CD14-positive monocyte (primary cell): ENCODE results near the gene APIP. TPM values are rescaled to one million over a fixed set of nuclear protein-coding genes. Genes with fewer than 3 reads are reported as not detected.

Experiments
- DNase-seq, 3 donors: peaks; one replicate each; pipeline ENCODE4 v3.0.0-alpha.2; 2011 to 2022
- H2AFZ ChIP-seq: 2 replicates; pipeline ENCODE4 v1.6.0; 2012; ENCODE audit warnings: mild to moderate bottlenecking, low read depth, low read length, inconsistent platforms; ENCODE audit not compliant: insufficient read depth, poor library complexity, severe bottlenecking
- H3K27ac ChIP-seq, 2 donors: 1 replicate in 1 of 2; 2 replicates in 1 of 2; pipeline ENCODE4 v1.5.1; 2012 to 2013; ENCODE audit warnings: low read length in 2 of 2, control low read depth in 1 of 2, inconsistent platforms in 1 of 2, low read depth in 1 of 2, mild to moderate bottlenecking in 1 of 2
- H3K27me3 ChIP-seq, 2 donors: one replicate each; pipeline versions ENCODE4 v1.6.0 to v1.6.1; 2011 to 2013; ENCODE audit warnings: low read length in 2 of 2; ENCODE audit not compliant: control insufficient read depth in 2 of 2, insufficient read depth in 2 of 2
- H3K36me3 ChIP-seq, 2 donors: replicated peaks in 1 of 2; 1 replicate in 1 of 2; 2 replicates in 1 of 2; pipeline versions ENCODE4 v1.5.1 to v1.6.1; 2012 to 2013; ENCODE audit warnings: low read length in 2 of 2, control low read depth in 1 of 2, inconsistent platforms in 1 of 2, mild to moderate bottlenecking in 1 of 2; ENCODE audit not compliant: insufficient read depth in 2 of 2, control insufficient read depth in 1 of 2
- H3K4me1 ChIP-seq, 2 donors: 1 replicate in 1 of 2; 2 replicates in 1 of 2; pipeline versions ENCODE4 v1.5.1 to v1.6.1; 2012 to 2013; ENCODE audit warnings: low read length in 2 of 2, control low read depth in 1 of 2, inconsistent platforms in 1 of 2, mild to moderate bottlenecking in 1 of 2, moderate library complexity in 1 of 2; ENCODE audit not compliant: insufficient read depth in 2 of 2, control insufficient read depth in 1 of 2
- H3K4me2 ChIP-seq: replicated peaks from 2 replicates; pipeline ENCODE3; 2012; ENCODE audit warnings: low read length, moderate library complexity, mild to moderate bottlenecking; ENCODE audit not compliant: poor library complexity, severe bottlenecking; ENCODE audit errors: extremely low read depth
- H3K4me3 ChIP-seq, 3 experiments: fragments of 200-600 bp in 1 of 3; sonication (generic) in 1 of 3; replicated peaks in 1 of 3; 1 replicate in 2 of 3; 2 replicates in 1 of 3; pipeline ENCODE4 v1.5.1; 2011 to 2013; ENCODE audit warnings: low read length in 3 of 3, mild to moderate bottlenecking in 3 of 3, control low read depth in 2 of 3, low read depth in 2 of 3, inconsistent platforms in 1 of 3, moderate library complexity in 1 of 3
- H3K79me2 ChIP-seq: 2 replicates; pipeline ENCODE4 v1.6.0; 2012; ENCODE audit warnings: mild to moderate bottlenecking, control low read depth, inconsistent platforms, low read length, moderate library complexity; ENCODE audit not compliant: insufficient read depth
- H3K9ac ChIP-seq: 2 replicates; pipeline ENCODE4 v1.6.0; 2017; ENCODE audit warnings: low read length, mild to moderate bottlenecking; ENCODE audit not compliant: insufficient read depth, poor library complexity, severe bottlenecking
- H3K9me3 ChIP-seq, 2 donors: replicated peaks in 1 of 2; 1 replicate in 1 of 2; 2 replicates in 1 of 2; pipeline versions ENCODE4 v1.5.1 to v1.6.1; 2012 to 2013; ENCODE audit warnings: low read length in 2 of 2, control low read depth in 1 of 2; ENCODE audit not compliant: control insufficient read depth in 1 of 2, insufficient read depth in 1 of 2
- H4K20me1 ChIP-seq: 2 replicates; pipeline ENCODE4 v1.6.0; 2012; ENCODE audit warnings: mild to moderate bottlenecking, low read length, control low read depth, moderate library complexity; ENCODE audit not compliant: insufficient read depth
- H3K27ac Mint-ChIP-seq, 7 donors: one replicate each; pipeline ENCODE4 v1.8.0; 2020; ENCODE audit warnings: mild to moderate bottlenecking in 7 of 7, mixed read lengths in 7 of 7, moderate library complexity in 6 of 7, inconsistent platforms in 2 of 7
- H3K27me3 Mint-ChIP-seq, 3 donors: one replicate each; pipeline ENCODE4 v1.8.0; 2021 to 2022; ENCODE audit warnings: low read depth in 3 of 3, mild to moderate bottlenecking in 3 of 3, mixed read lengths in 3 of 3, moderate library complexity in 3 of 3, inconsistent platforms in 1 of 3
- H3K36me3 Mint-ChIP-seq, 2 donors: one replicate each; pipeline ENCODE4 v1.8.0; 2020; ENCODE audit warnings: mixed read lengths in 2 of 2, inconsistent platforms in 1 of 2, mild to moderate bottlenecking in 1 of 2
- H3K4me1 Mint-ChIP-seq: one replicate; pipeline ENCODE4 v1.8.0; 2020; ENCODE audit warnings: mild to moderate bottlenecking, mixed read lengths
- H3K4me3 Mint-ChIP-seq, 2 donors: one replicate each; pipeline ENCODE4 v1.8.0; 2020; ENCODE audit warnings: mild to moderate bottlenecking in 2 of 2, mixed read lengths in 2 of 2, moderate library complexity in 1 of 2
- H3K9me3 Mint-ChIP-seq, 7 donors: one replicate each; pipeline ENCODE4 v1.8.0; 2020 to 2022; ENCODE audit warnings: mixed read lengths in 7 of 7, mild to moderate bottlenecking in 6 of 7, moderate library complexity in 6 of 7, inconsistent platforms in 2 of 7
- WGBS: methylation state at CpG from one replicate; pipeline ENCODE4 v1.1.5; 2013; ENCODE audit warnings: missing lambda C conversion rate; ENCODE audit not compliant: insufficient coverage; 5-methylcytosine and 5-hydroxymethylcytosine counted together
- intact Hi-C, 2 donors: fragments of 100-400 bp; cut with micrococcal nuclease; formaldehyde crosslinking; loops; one replicate each; pipeline versions ENCODE4 v1.15.0 to v1.15.1; 2023
- polyA plus RNA-seq, 3 donors: library from polyadenylated mRNA; depleted of rRNA in 1 of 3; unstranded in 2 of 3; stranded (reverse) in 1 of 3; fragments of 300-500 nt in 2 of 3; fragments of >200 nt in 1 of 3; fragmentation: Illumina TruSeq in 2 of 3; gene quantifications; 1 replicate in 2 of 3; 2 replicates in 1 of 3; pipeline ENCODE4 v1.2.3, GENCODE V29; 2012 to 2021
- TF ChIP-seq, protein P1 (sequence below): fragments of 200-600 bp; IDR thresholded peaks from one replicate; pipeline ENCODE4 v1.8.0; 2022; ENCODE audit warnings: antibody characterized with exemption, mild to moderate bottlenecking

APIP gene
- polyA plus RNA-seq, 3 donors = 16.3 to 25.4 (median 22.9) TPM

GRCh38 chr11:34944692-34945091 lies 28.5 kb upstream of the APIP start:
- Histone ChIP-seq H3K4me3 (no peak overlapping the region), H3K79me2 (peaks cover 4% of the 10 kb centered on the region), H3K27ac (no peak overlapping the region), H3K4me2 (no peak overlapping the region), H3K4me1 (no peaks in the 10 kb centered on the region), H3K27me3 (no peaks in the 10 kb centered on the region), H2AFZ (no peak overlapping the region), H4K20me1 (no peaks in the 10 kb centered on the region), H3K9ac (no peak overlapping the region), H3K36me3 (peaks cover 0 to 34% of the 10 kb centered on the region in 2 donors), H3K9me3 (peaks cover 0 to 4% of the 10 kb centered on the region in 2 donors)
- peaks cover 31 to 36% of the 10 kb centered on the region in 2 donors for H3K36me3 Mint-ChIP-seq
- no peaks in the 10 kb centered on the region for H3K27me3 Mint-ChIP-seq
- H3K27ac Mint-ChIP-seq = no peak overlapping the region
- DNase-seq = no peak
- no CpG with 5 or more reads among the region's 1 CpG for WGBS
- TF ChIP-seq, protein P1, sequence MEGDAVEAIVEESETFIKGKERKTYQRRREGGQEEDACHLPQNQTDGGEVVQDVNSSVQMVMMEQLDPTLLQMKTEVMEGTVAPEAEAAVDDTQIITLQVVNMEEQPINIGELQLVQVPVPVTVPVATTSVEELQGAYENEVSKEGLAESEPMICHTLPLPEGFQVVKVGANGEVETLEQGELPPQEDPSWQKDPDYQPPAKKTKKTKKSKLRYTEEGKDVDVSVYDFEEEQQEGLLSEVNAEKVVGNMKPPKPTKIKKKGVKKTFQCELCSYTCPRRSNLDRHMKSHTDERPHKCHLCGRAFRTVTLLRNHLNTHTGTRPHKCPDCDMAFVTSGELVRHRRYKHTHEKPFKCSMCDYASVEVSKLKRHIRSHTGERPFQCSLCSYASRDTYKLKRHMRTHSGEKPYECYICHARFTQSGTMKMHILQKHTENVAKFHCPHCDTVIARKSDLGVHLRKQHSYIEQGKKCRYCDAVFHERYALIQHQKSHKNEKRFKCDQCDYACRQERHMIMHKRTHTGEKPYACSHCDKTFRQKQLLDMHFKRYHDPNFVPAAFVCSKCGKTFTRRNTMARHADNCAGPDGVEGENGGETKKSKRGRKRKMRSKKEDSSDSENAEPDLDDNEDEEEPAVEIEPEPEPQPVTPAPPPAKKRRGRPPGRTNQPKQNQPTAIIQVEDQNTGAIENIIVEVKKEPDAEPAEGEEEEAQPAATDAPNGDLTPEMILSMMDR = no peak
- H3K4me1 Mint-ChIP-seq = no peaks in the 10 kb centered on the region
- intact Hi-C loops = no loop called here
- no peak overlapping the region for H3K4me3 Mint-ChIP-seq
- peaks cover 0 to 12% (median 4%) of the 10 kb centered on the region in 7 donors for H3K9me3 Mint-ChIP-seq

- Histone ChIP-seq H3K36me3 (peaks cover 0 to 25% of the 10 kb centered on the region in 2 donors), H3K27ac (no peak overlapping the region), H3K4me3 (no peak overlapping the region), H3K4me2 (no peak overlapping the region), H2AFZ (no peak overlapping the region), H4K20me1 (no peaks in the 10 kb centered on the region), H3K79me2 (peaks cover 4% of the 10 kb centered on the region), H3K27me3 (no peaks in the 10 kb centered on the region), H3K4me1 (no peaks in the 10 kb centered on the region), H3K9ac (no peak overlapping the region), H3K9me3 (peaks cover 0 to 4% of the 10 kb centered on the region in 2 donors)
- no peak overlapping the region for H3K27ac Mint-ChIP-seq
- TF ChIP-seq, protein P1 = no peak
- 99% methylated on average over 11 of the region's 13 CpGs for WGBS
- intact Hi-C loops = no loop called here
- H3K36me3 Mint-ChIP-seq = peaks cover 23 to 38% of the 10 kb centered on the region in 2 donors
- H3K4me1 Mint-ChIP-seq = peaks cover 7% of the 10 kb centered on the region
- no peaks in the 10 kb centered on the region for H3K27me3 Mint-ChIP-seq
- no peak overlapping the region for H3K4me3 Mint-ChIP-seq
- peaks cover 0 to 12% (median 4%) of the 10 kb centered on the region in 7 donors for H3K9me3 Mint-ChIP-seq
- no peak for DNase-seq
Measured at GRCh38 chr11:34941688-34942087, 25.5 kb upstream of the APIP start.
